ENCODE measurements around the gene ACHE.

GRCh38 chr7:100902638-100903037 lies 7.0 kb upstream of the ACHE start:
- no peak for TF ChIP-seq CTCF (IDR thresholded peaks at IDR 0.05)
- TF ChIP-seq POLR2AphosphoS5 (IDR thresholded peaks at IDR 0.05; ENCODE audit: low read depth, low read length): no peak
- no peak for TF ChIP-seq SIN3A (IDR thresholded peaks at IDR 0.05; ENCODE audit: borderline replicate concordance, insufficient read depth, low read depth, low read length)
